ENCODE measurements around the gene TSPO.

Gene TSPO

DNA sequence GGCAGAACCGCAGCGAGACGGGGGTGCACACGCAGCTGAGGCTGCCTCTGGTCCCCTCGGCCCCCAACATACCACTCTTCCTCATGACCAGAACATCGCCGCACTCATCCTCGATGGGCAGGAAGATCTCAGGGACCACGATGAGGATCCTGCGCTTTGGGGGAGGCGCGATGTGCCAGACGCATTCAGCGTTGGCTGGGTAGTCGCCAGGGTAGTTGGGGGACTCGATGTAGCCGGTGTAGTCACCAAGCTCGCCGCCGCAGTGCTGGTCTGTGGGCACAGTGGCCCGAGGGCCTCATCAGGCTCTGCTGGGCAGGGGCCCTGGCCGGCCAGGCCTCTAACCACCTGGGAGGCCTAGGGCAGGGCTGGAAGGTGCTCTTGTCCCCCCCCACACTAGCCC lies 58.6 kb downstream of the TSPO start:
- TF ChIP-seq ZFX (IDR thresholded peaks at IDR 0.05) = no peak
- TF ChIP-seq, protein P1, sequence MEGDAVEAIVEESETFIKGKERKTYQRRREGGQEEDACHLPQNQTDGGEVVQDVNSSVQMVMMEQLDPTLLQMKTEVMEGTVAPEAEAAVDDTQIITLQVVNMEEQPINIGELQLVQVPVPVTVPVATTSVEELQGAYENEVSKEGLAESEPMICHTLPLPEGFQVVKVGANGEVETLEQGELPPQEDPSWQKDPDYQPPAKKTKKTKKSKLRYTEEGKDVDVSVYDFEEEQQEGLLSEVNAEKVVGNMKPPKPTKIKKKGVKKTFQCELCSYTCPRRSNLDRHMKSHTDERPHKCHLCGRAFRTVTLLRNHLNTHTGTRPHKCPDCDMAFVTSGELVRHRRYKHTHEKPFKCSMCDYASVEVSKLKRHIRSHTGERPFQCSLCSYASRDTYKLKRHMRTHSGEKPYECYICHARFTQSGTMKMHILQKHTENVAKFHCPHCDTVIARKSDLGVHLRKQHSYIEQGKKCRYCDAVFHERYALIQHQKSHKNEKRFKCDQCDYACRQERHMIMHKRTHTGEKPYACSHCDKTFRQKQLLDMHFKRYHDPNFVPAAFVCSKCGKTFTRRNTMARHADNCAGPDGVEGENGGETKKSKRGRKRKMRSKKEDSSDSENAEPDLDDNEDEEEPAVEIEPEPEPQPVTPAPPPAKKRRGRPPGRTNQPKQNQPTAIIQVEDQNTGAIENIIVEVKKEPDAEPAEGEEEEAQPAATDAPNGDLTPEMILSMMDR (conservative IDR thresholded peaks at IDR 0.05) = no peak
- H3K27ac ChIP-seq = no peak overlapping the region

DNA sequence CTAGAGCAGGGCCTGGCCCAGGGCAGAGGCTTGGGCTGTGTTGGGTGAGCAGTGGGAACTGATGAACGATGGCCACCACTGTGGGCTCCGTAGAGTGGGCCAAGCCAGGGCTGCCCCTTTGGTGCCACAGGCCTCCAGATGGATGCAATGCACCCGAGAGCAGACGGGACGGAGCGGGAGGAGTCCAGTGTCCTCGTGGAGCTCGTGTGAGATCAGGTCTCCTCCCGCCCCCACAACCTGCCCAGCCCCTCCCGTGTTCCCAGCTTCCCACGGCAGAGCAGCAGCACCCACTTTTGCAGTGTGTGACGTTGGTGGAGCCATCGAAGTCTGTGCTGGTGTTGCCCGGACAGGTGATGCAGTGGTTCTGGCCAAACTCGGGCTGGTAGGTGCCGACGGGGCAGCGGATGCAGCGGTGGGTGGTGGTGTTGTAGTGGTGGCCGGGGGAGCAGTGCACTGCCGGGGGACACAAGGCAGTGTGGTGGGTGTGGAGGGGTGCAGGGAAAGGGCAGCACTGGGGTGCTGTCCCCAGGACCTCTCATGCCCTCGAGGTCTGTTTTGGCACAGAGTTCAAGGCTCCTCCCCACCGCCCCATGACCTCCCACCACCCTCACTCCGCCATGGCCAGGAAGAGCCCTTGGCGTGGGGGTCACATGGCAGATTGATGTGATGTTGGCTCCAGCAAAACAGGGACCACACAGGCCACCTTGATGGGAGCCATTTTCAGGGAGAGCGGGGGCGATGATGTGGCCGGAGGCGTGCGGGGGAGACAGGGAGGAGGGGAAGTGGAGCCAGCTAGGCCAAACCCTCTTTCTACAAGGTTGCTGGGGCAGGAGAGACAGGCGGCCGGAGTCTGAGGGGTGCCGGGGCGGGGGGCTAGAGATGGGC lies 59.5 kb downstream of the TSPO start:
- no peak overlapping the region for H3K27ac ChIP-seq
- no peak for TF ChIP-seq ZFX (IDR thresholded peaks at IDR 0.05)
- TF ChIP-seq, protein P1 (conservative IDR thresholded peaks at IDR 0.05) = no peak

DNA sequence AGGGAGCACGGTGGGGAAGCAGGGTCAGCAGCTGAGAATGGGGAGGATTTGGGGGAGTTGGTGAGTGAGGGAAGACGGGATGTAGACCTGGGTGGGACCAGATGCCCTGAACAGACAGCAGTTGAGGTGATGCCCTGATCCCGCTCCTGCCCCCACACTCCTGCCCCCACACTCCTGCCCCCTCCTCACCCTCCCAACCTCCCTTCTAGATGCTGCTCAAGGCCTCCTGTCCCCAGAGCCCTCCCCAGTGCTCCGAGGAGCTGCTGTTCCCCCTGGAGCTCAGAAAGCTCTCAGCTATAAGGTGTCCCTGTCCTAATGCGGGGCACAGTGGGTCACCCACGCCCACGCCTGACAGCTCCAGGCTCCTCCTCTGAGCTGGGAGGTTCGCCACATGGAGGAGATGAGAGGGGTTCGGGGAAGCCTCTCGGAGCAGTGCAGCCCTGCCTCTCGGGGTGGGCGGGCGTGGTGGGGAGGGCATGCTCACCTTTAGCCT lies 60.6 kb downstream of the TSPO start:
- no peak for TF ChIP-seq ZFX (IDR thresholded peaks at IDR 0.05)
- TF ChIP-seq, protein P1 (conservative IDR thresholded peaks at IDR 0.05) = no peak
- H3K27ac ChIP-seq = no peak overlapping the region

DNA sequence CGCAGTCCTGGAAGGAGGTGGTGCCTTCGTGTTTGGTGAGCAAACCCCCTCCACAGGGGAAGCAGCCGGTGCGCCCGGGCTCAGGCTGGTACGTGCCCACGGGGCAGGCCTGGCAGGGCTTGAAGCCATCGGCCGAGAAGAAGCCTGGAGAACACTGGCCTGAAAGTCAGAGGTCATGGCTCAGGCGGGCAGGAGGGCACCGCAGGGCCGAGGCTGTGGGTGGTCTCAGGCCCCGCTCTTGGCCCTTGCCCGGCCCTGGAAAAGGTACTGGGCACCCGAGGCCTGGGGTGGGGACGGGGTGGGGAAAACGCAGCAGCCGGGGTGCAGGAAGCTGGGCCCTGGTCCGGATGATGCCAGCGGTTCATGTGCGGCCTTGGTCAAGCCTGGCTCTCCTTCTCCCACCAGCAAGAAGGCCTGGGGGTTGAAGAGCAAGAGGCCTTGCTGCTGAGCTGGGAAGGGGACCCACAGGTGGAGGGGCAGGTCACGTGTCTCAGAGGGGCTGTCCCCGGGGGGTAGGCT lies 61.1 kb downstream of the TSPO start:
- TF ChIP-seq, protein P1 (conservative IDR thresholded peaks at IDR 0.05) = no peak
- no peak for TF ChIP-seq ZFX (IDR thresholded peaks at IDR 0.05)
- H3K27ac ChIP-seq = no peak overlapping the region
